ENCODE measurements around the gene EIF1AD. TPM values are rescaled to one million over a fixed set of nuclear protein-coding genes. Genes with fewer than 3 reads are reported as not detected.

Gene EIF1AD
- total and polyA plus RNA-seq, 4 donors, result 22.0 to 33.2 (median 28.7) TPM

- no peak for ATAC-seq (ENCODE audit: insufficient read depth, low FRiP score)
- H3K9ac ChIP-seq (ENCODE audit: insufficient read depth in 1 of 2, low read length in 2 of 2), result no peak overlapping the region
- WGBS, 2 donors, result 88 to 96% methylated on average over 4 of the region's 4 CpGs
Observed at GRCh38 chr11:66004186-66004585, 2.2 kb upstream of the EIF1AD start.

DNA sequence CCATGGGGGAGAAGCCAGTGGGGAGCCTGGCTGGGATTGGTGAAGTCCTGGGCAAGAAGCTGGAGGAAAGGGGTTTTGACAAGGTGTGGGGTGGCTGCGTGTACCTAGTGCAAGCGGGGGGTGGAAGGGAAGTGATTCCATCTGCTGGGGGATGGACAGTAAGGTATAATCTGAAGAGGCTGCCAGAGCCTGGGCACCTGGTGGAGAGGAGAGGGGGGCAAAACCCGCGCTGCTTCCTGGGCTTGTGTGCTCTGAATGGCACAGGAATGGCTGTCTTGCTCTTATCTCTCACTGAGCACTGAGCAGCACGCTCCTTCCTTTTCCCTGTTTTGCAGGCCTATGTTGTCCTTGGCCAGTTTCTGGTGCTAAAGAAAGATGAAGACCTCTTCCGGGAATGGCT, 1.3 kb upstream of the EIF1AD start:
- 68 to 82% methylated on average over 6 of the region's 6 CpGs for WGBS, 2 donors
- Histone ChIP-seq H3K9ac (ENCODE audit: insufficient read depth in 1 of 2, low read length in 2 of 2) (no peak overlapping the region), H3K36me3 (ENCODE audit: control insufficient read depth in 4 of 4, insufficient read depth in 4 of 4, low read length in 4 of 4) (peaks cover 11 to 36% (median 31%) of the 10 kb centered on the region in 4 donors), H3K4me3 (peak overlapping the region; percentile 15), H3K27ac (ENCODE audit: low read depth in 1 of 2, low read length in 1 of 2) (peak overlapping the region in 1 of 2 donors; percentile 93), H3K27me3 (ENCODE audit: control insufficient read depth in 3 of 3, insufficient read depth in 3 of 3, low read length in 2 of 3) (no peaks in the 10 kb centered on the region), H3K4me1 (ENCODE audit: control insufficient read depth in 5 of 5, insufficient read depth in 5 of 5, low read length in 5 of 5) (peaks cover 0 to 13% (median 5%) of the 10 kb centered on the region in 5 donors), H3K9me3 (ENCODE audit: control insufficient read depth in 4 of 4, insufficient read depth in 3 of 4, low read length in 3 of 4) (no peaks in the 10 kb centered on the region)
- TF ChIP-seq, protein P1, sequence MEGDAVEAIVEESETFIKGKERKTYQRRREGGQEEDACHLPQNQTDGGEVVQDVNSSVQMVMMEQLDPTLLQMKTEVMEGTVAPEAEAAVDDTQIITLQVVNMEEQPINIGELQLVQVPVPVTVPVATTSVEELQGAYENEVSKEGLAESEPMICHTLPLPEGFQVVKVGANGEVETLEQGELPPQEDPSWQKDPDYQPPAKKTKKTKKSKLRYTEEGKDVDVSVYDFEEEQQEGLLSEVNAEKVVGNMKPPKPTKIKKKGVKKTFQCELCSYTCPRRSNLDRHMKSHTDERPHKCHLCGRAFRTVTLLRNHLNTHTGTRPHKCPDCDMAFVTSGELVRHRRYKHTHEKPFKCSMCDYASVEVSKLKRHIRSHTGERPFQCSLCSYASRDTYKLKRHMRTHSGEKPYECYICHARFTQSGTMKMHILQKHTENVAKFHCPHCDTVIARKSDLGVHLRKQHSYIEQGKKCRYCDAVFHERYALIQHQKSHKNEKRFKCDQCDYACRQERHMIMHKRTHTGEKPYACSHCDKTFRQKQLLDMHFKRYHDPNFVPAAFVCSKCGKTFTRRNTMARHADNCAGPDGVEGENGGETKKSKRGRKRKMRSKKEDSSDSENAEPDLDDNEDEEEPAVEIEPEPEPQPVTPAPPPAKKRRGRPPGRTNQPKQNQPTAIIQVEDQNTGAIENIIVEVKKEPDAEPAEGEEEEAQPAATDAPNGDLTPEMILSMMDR (IDR thresholded peaks at IDR 0.05; ENCODE audit: control extremely low read depth, extremely low read depth), result no peak
- no peak for ATAC-seq (ENCODE audit: insufficient read depth, low FRiP score)
- DNase-seq, result no peak

More at GRCh38 chr11:66004186-66004585, 2.2 kb upstream of the EIF1AD start:
- DNase-seq, result no peak
- Histone ChIP-seq H3K36me3 (ENCODE audit: control insufficient read depth in 4 of 4, insufficient read depth in 4 of 4, low read length in 4 of 4) (peaks cover 8 to 31% (median 25%) of the 10 kb centered on the region in 4 donors), H3K4me1 (ENCODE audit: control insufficient read depth in 5 of 5, insufficient read depth in 5 of 5, low read length in 5 of 5) (peaks cover 0 to 13% (median 5%) of the 10 kb centered on the region in 5 donors), H3K4me3 (no peak overlapping the region), H3K9me3 (ENCODE audit: control insufficient read depth in 4 of 4, insufficient read depth in 3 of 4, low read length in 3 of 4) (no peaks in the 10 kb centered on the region), H3K27ac (ENCODE audit: low read depth in 1 of 2, low read length in 1 of 2) (no peak overlapping the region), H3K27me3 (ENCODE audit: control insufficient read depth in 3 of 3, insufficient read depth in 3 of 3, low read length in 2 of 3) (no peaks in the 10 kb centered on the region)
- TF ChIP-seq, protein P1 (IDR thresholded peaks at IDR 0.05; ENCODE audit: control extremely low read depth, extremely low read depth), result no peak

GRCh38 chr11:66002648-66003225, 780 bp upstream of the EIF1AD start:
- no peaks in the 10 kb centered on the region for H3K27me3 ChIP-seq (ENCODE audit: control insufficient read depth in 3 of 3, insufficient read depth in 3 of 3, low read length in 2 of 3)
- TF ChIP-seq, protein P1 (IDR thresholded peaks at IDR 0.05; ENCODE audit: control extremely low read depth, extremely low read depth), result no peak
- peaks cover 0 to 13% (median 5%) of the 10 kb centered on the region in 5 donors for H3K4me1 ChIP-seq (ENCODE audit: control insufficient read depth in 5 of 5, insufficient read depth in 5 of 5, low read length in 5 of 5)
- peak; percentile 42 to 67 (median 47) for DNase-seq
- H3K36me3 ChIP-seq (ENCODE audit: control insufficient read depth in 4 of 4, insufficient read depth in 4 of 4, low read length in 4 of 4), result peaks cover 16 to 36% (median 35%) of the 10 kb centered on the region in 4 donors
- H3K9me3 ChIP-seq (ENCODE audit: control insufficient read depth in 4 of 4, insufficient read depth in 3 of 4, low read length in 3 of 4), result no peaks in the 10 kb centered on the region
- H3K9ac ChIP-seq (ENCODE audit: insufficient read depth in 1 of 2, low read length in 2 of 2), result peak overlapping the region in 1 of 2 donors; percentile 79
- H3K4me3 ChIP-seq, result peak overlapping the region; percentile 64
- ATAC-seq (ENCODE audit: insufficient read depth, low FRiP score), result peak; percentile 86
- 0 to 1% methylated on average over 16 to 40 of the region's 40 CpGs for WGBS, 2 donors
- H3K27ac ChIP-seq (ENCODE audit: low read depth in 1 of 2, low read length in 1 of 2), result peak overlapping the region; percentile 93 to 95

Data from lung (tissue), 12 donors.